ENCODE results near the gene PROS1. TPM values are rescaled to one million over a fixed set of nuclear protein-coding genes. Genes with fewer than 3 reads are reported as not detected.
A peak's percentile ranks its signal among the peaks of the same experiment; 100 is the strongest.

The PROS1 gene
- total RNA-seq (not detected in 2 replicates), polyA plus RNA-seq (0.03 TPM in 1 of 2 replicates, not detected in the other), polyA minus RNA-seq (0.17 and 0.43 TPM in 2 replicates)
- total RNA-seq (2013) = 3.5 TPM

GRCh38 chr3:93973131-93974126 is at the start of gene PROS1:
TSS of gene PROS1 (minus strand) at chr3:93973896. CDS start at chr3:93973749, 147 bp downstream.
- Mint-ChIP-seq H3K27ac (no peak within 1 kb of the TSS), H3K4me1 (peaks cover 12% of the 10 kb centered on the region), H3K4me3 (peak within 1 kb of the TSS; percentile 85), H3K27me3 (peaks cover 29% of the 10 kb centered on the region), H3K9me3 (ENCODE audit: insufficient read depth) (no peaks in the 10 kb centered on the region)
- ATAC-seq (ENCODE audit: low read depth) (peak; percentile 83), DNase-seq (peak; percentile 64)
- Histone ChIP-seq H3K4me1 (ENCODE audit: control insufficient read depth in 2 of 2, insufficient read depth in 2 of 2, low read length in 2 of 2) (peaks cover 10 to 11% of the 10 kb centered on the region in 2 donors), H3K36me3 (replicated peaks in 1 of 2; ENCODE audit: control extremely low read depth in 1 of 2, control insufficient read depth in 1 of 2, extremely low read depth in 1 of 2, insufficient read depth in 2 of 2, low read length in 1 of 2) (no peaks in the 10 kb centered on the region), H3K79me2 (ENCODE audit: control insufficient read depth, insufficient read depth, low read length) (no peaks in the 10 kb centered on the region), H2AFZ (ENCODE audit: insufficient read depth, low read depth, low read length, poor library complexity, severe bottlenecking) (peak within 1 kb of the TSS; percentile 61), H4K20me1 (ENCODE audit: control insufficient read depth, insufficient read depth, low read length, poor library complexity, severe bottlenecking) (no peaks in the 10 kb centered on the region), H3K4me2 (replicated peaks; ENCODE audit: low read depth, low read length, poor library complexity, severe bottlenecking) (peak within 1 kb of the TSS; percentile 70), H3K9ac (ENCODE audit: low read length) (peak within 1 kb of the TSS; percentile 65), H3K27me3 (replicated peaks in 1 of 4; ENCODE audit: control extremely low read depth in 1 of 4, control insufficient read depth in 3 of 4, insufficient read depth in 4 of 4, low read length in 3 of 4) (peaks cover 1 to 11% (median 8%) of the 10 kb centered on the region in 4 experiments), H3K9me3 (ENCODE audit: control extremely low read depth in 1 of 3, control insufficient read depth in 2 of 3, insufficient read depth in 1 of 3, low read length in 2 of 3) (peaks cover 0 to 1% (median 0%) of the 10 kb centered on the region in 3 donors), H3K27ac (ENCODE audit: low read length in 2 of 2) (no peak within 1 kb of the TSS), H3K4me3 (ENCODE audit: control extremely low read depth in 1 of 5, extremely low read depth in 1 of 5, insufficient read depth in 1 of 5, low read depth in 2 of 5, low read length in 4 of 5) (peak within 1 kb of the TSS; percentile 21 to 67 (median 50))
- ChIA-PET CTCF (no interaction called here), POLR2A (no interaction called here)
- intact Hi-C loops (cut with micrococcal nuclease) = no loop called here
- whole genome bisulfite sequencing (ENCODE audit: insufficient coverage) = 2% methylated on average over 41 of the region's 53 CpGs
- TF ChIP-seq EZH2 (IDR thresholded peaks at IDR 0.05; ENCODE audit: borderline replicate concordance, insufficient read depth, low read depth, low read length, poor library complexity, severe bottlenecking) (no peak), CTCF (IDR thresholded peaks at IDR 0.05) (no peak)

GRCh38 chr3:94020293-94020692 is 46.6 kb upstream of the PROS1 start:
- Mint-ChIP-seq H3K4me1 (no peaks in the 10 kb centered on the region), H3K4me3 (no peak overlapping the region), H3K27ac (no peak overlapping the region), H3K27me3 (no peaks in the 10 kb centered on the region), H3K9me3 (ENCODE audit: insufficient read depth) (no peaks in the 10 kb centered on the region)
- H3K9me3 ChIP-seq (ENCODE audit: control extremely low read depth in 1 of 3, control insufficient read depth in 2 of 3, insufficient read depth in 1 of 3, low read length in 2 of 3) = no peaks in the 10 kb centered on the region
- H3K9ac ChIP-seq (ENCODE audit: low read length) = no peak overlapping the region
- intact Hi-C loops (cut with micrococcal nuclease) = no loop called here
- no peak overlapping the region for H2AFZ ChIP-seq (ENCODE audit: insufficient read depth, low read depth, low read length, poor library complexity, severe bottlenecking)
- H3K4me2 ChIP-seq (replicated peaks; ENCODE audit: low read depth, low read length, poor library complexity, severe bottlenecking) = no peak overlapping the region
- H4K20me1 ChIP-seq (ENCODE audit: control insufficient read depth, insufficient read depth, low read length, poor library complexity, severe bottlenecking) = no peaks in the 10 kb centered on the region
- ATAC-seq (ENCODE audit: low read depth) = no peak
- ChIA-PET CTCF (interaction anchor here (0.5 kb wide), 1 partner anchor 13 kb away, joined by 3 read pairs; no protein-coding TSS in a partner anchor), POLR2A (no interaction called here)
- TF ChIP-seq EZH2 (IDR thresholded peaks at IDR 0.05; ENCODE audit: borderline replicate concordance, insufficient read depth, low read depth, low read length, poor library complexity, severe bottlenecking) = no peak
- no peak for TF ChIP-seq CTCF (IDR thresholded peaks at IDR 0.05)
- no peak overlapping the region for H3K4me3 ChIP-seq (ENCODE audit: control extremely low read depth in 1 of 5, extremely low read depth in 1 of 5, insufficient read depth in 1 of 5, low read depth in 2 of 5, low read length in 4 of 5)
- no peaks in the 10 kb centered on the region for H3K36me3 ChIP-seq (replicated peaks in 1 of 2; ENCODE audit: control extremely low read depth in 1 of 2, control insufficient read depth in 1 of 2, extremely low read depth in 1 of 2, insufficient read depth in 2 of 2, low read length in 1 of 2)
- no peak overlapping the region for H3K27ac ChIP-seq (ENCODE audit: low read length in 2 of 2)
- H3K27me3 ChIP-seq (replicated peaks in 1 of 4; ENCODE audit: control extremely low read depth in 1 of 4, control insufficient read depth in 3 of 4, insufficient read depth in 4 of 4, low read length in 3 of 4) = no peaks in the 10 kb centered on the region
- no CpG with 5 or more reads among the region's 3 CpGs for WGBS (ENCODE audit: insufficient coverage)
- H3K4me1 ChIP-seq (ENCODE audit: control insufficient read depth in 2 of 2, insufficient read depth in 2 of 2, low read length in 2 of 2) = no peaks in the 10 kb centered on the region
- H3K79me2 ChIP-seq (ENCODE audit: control insufficient read depth, insufficient read depth, low read length) = no peaks in the 10 kb centered on the region
- DNase-seq = no peak
